ENCODE measurements around the gene SPATA13. TPM values are rescaled to one million over a fixed set of nuclear protein-coding genes. Genes with fewer than 3 reads are reported as not detected.

The SPATA13 gene
- total RNA-seq, 1 donor from 2014 or later = 8.4 TPM

- no peak for TF ChIP-seq CTCF (IDR thresholded peaks at IDR 0.05; ENCODE audit: borderline replicate concordance)
- Histone ChIP-seq H3K4me3 (no peak overlapping the region), H3K27ac (replicated peaks) (no peak overlapping the region), H3K27me3 (ENCODE audit: low read depth) (no peaks in the 10 kb centered on the region), H3K4me1 (peaks cover 49% of the 10 kb centered on the region), H3K9me3 (replicated peaks) (no peaks in the 10 kb centered on the region), H3K36me3 (no peaks in the 10 kb centered on the region)
- DNase-seq = no peak
- intact Hi-C loops (cut with micrococcal nuclease) = no loop called here
Measured at GRCh38 chr13:24276861-24277260, 116.3 kb downstream of the SPATA13 start.

DNA sequence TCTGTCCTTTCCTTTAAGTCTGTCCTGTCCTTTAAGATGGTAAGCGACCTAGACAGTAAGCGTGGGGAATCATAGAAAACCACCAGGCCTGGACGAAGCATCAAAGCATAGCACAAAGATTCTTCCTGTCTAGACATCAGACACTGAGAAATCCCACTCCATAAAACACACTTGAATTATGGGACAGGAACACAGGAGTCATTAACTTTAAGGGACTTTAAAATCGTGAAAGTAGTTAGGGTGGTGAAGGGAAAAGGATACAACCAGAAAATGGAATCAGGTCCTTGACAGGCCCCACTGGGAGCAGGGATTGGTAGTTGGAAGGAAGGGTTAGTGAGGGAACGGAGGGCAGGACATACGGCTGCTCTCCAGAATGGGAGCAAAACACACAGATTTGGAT lies 117.2 kb downstream of the SPATA13 start:
- intact Hi-C loops (cut with micrococcal nuclease) = no loop called here
- H3K27ac ChIP-seq (replicated peaks) = no peak overlapping the region
- H3K4me3 ChIP-seq = no peak overlapping the region
- H3K27me3 ChIP-seq (ENCODE audit: low read depth) = no peaks in the 10 kb centered on the region
- DNase-seq = no peak
- no peaks in the 10 kb centered on the region for H3K9me3 ChIP-seq (replicated peaks)
- no peak for TF ChIP-seq CTCF (IDR thresholded peaks at IDR 0.05; ENCODE audit: borderline replicate concordance)
- H3K36me3 ChIP-seq = no peaks in the 10 kb centered on the region
- H3K4me1 ChIP-seq = peaks cover 49% of the 10 kb centered on the region

- Histone ChIP-seq H3K36me3 (peaks cover 12% of the 10 kb centered on the region), H3K4me1 (peaks cover 41% of the 10 kb centered on the region), H3K27ac (replicated peaks) (no peak overlapping the region), H3K27me3 (ENCODE audit: low read depth) (no peaks in the 10 kb centered on the region), H3K9me3 (replicated peaks) (no peaks in the 10 kb centered on the region), H3K4me3 (no peak overlapping the region)
- intact Hi-C loops (cut with micrococcal nuclease) = no loop called here
- DNase-seq = no peak
- TF ChIP-seq CTCF (IDR thresholded peaks at IDR 0.05; ENCODE audit: borderline replicate concordance) = no peak
Measured at GRCh38 chr13:24279327-24280110, 119.0 kb downstream of the SPATA13 start.

DNA sequence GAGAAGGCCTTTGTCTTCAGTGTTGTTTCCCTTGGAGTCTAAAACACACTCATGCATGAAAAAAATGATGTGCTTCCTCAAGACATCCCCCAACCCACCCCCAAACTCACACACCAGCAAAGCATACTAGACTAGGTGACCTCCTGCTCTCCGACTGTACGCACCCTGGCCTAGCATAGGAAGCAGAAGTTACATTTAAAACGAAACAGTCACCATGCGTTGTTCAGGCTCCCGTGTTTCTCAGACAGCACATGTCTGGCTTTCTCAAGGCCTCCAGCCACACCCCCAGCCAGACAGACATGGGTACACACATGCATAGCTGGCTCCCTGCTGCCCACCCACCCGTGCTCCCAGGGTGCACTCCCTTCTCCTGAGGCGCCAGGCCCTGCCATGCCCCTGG lies 120.2 kb downstream of the SPATA13 start:
- no peak for TF ChIP-seq CTCF (IDR thresholded peaks at IDR 0.05; ENCODE audit: borderline replicate concordance)
- H3K9me3 ChIP-seq (replicated peaks) = no peaks in the 10 kb centered on the region
- H3K4me3 ChIP-seq = no peak overlapping the region
- no peaks in the 10 kb centered on the region for H3K27me3 ChIP-seq (ENCODE audit: low read depth)
- DNase-seq = no peak
- H3K36me3 ChIP-seq = peaks cover 24% of the 10 kb centered on the region
- H3K4me1 ChIP-seq = peaks cover 29% of the 10 kb centered on the region
- intact Hi-C loops (cut with micrococcal nuclease) = no loop called here
- no peak overlapping the region for H3K27ac ChIP-seq (replicated peaks)

DNA sequence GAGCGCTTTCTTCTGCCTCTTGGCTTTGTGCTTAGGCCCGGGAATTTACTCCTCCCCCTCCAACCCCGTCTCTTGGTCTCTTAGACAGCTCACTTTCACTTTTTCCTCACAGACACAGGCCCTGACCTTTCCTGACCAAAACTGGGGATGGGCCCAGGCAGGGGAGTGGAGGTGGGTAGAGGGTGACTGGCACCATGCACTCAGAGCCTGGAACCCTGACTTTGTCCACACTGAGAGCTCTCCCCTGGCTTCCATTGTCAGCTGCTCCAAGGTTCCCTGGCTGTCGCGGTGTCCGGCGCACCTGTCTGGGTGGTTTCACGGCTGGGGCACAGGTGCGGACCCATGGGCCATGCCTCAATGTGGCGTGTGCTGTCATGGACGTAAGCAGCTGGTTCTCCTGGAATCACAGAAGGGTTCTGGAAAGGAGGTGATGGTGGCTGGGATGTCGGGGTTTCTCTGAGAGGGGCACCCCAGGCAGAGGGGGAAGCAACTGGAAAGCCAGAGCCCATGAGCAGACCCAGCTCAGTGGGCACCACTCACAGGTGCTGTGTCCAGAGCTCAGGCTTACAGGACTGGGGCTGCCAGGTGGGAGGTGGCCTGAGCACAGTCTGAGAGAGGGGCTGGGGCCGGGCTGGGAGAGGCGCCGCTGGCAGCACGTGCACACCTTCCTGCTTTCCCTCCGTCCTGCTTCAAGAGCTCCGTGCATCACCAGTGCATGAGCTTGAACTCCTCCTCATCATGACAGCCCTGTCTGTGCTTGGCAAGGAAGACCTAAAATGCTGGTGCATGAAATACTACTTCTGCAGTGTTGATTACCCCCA lies 120.9 kb downstream of the SPATA13 start:
- no peak for DNase-seq
- H3K4me3 ChIP-seq = no peak overlapping the region
- intact Hi-C loops (cut with micrococcal nuclease) = loop anchor here (2.0 kb wide), 1 partner anchor 51 kb away; no protein-coding TSS in a partner anchor
- H3K27ac ChIP-seq (replicated peaks) = no peak overlapping the region
- peaks cover 31% of the 10 kb centered on the region for H3K36me3 ChIP-seq
- H3K27me3 ChIP-seq (ENCODE audit: low read depth) = no peaks in the 10 kb centered on the region
- H3K9me3 ChIP-seq (replicated peaks) = no peaks in the 10 kb centered on the region
- peaks cover 28% of the 10 kb centered on the region for H3K4me1 ChIP-seq
- no peak for TF ChIP-seq CTCF (IDR thresholded peaks at IDR 0.05; ENCODE audit: borderline replicate concordance)

All from left ventricle myocardium inferior (tissue), 1 donor.